ENCODE measurements around the gene NUCB2.

GRCh38 chr11:17353821-17354600, 77.5 kb downstream of the NUCB2 start:
- TF ChIP-seq, protein P1, sequence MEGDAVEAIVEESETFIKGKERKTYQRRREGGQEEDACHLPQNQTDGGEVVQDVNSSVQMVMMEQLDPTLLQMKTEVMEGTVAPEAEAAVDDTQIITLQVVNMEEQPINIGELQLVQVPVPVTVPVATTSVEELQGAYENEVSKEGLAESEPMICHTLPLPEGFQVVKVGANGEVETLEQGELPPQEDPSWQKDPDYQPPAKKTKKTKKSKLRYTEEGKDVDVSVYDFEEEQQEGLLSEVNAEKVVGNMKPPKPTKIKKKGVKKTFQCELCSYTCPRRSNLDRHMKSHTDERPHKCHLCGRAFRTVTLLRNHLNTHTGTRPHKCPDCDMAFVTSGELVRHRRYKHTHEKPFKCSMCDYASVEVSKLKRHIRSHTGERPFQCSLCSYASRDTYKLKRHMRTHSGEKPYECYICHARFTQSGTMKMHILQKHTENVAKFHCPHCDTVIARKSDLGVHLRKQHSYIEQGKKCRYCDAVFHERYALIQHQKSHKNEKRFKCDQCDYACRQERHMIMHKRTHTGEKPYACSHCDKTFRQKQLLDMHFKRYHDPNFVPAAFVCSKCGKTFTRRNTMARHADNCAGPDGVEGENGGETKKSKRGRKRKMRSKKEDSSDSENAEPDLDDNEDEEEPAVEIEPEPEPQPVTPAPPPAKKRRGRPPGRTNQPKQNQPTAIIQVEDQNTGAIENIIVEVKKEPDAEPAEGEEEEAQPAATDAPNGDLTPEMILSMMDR (conservative IDR thresholded peaks at IDR 0.05 in 1 of 2, IDR thresholded peaks at IDR 0.05 in 1 of 2; ENCODE audit: extremely low read depth in 1 of 2, insufficient read depth in 1 of 2, low read depth in 1 of 2, low read length in 2 of 2), result no peak
- TF ChIP-seq EZH2 (IDR thresholded peaks at IDR 0.05; ENCODE audit: borderline replicate concordance, low read length), result no peak

Data from mammary epithelial cell (primary cell).